ENCODE data around the gene SP9. TPM values are rescaled to one million over a fixed set of nuclear protein-coding genes. Genes with fewer than 3 reads are reported as not detected.

SP9 gene
- total RNA-seq, 1 donor: not detected

GRCh38 chr2:174368691-174369090 is 33.9 kb downstream of the SP9 start:
- no peak overlapping the region for H2AFZ ChIP-seq (ENCODE audit: low read length)
- peaks cover 21% of the 10 kb centered on the region for H3K36me3 ChIP-seq (ENCODE audit: insufficient read depth, low read length)
- no peaks in the 10 kb centered on the region for H4K20me1 ChIP-seq (ENCODE audit: insufficient read depth, low read length)
- no peaks in the 10 kb centered on the region for H3K4me1 ChIP-seq (ENCODE audit: insufficient read depth, low read length)
- no peaks in the 10 kb centered on the region for H3K9me3 ChIP-seq (ENCODE audit: low read depth, low read length)
- no peaks in the 10 kb centered on the region for H3K27me3 ChIP-seq (ENCODE audit: insufficient read depth, low read length)
- no peak overlapping the region for H3K4me2 ChIP-seq (ENCODE audit: insufficient read depth, low read length)
- no peak overlapping the region for H3K4me3 ChIP-seq (ENCODE audit: insufficient read depth, low read length)
- H3K27ac ChIP-seq (ENCODE audit: low read depth, low read length): no peak overlapping the region
- H3K79me2 ChIP-seq (ENCODE audit: insufficient read depth, low read length): no peaks in the 10 kb centered on the region
- no peak for DNase-seq (ENCODE audit: insufficient read length, low spot score, missing footprints)
- no peak for TF ChIP-seq CTCF (IDR thresholded peaks at IDR 0.05; ENCODE audit: extremely low read depth, low read depth, low read length)

- H4K20me1 ChIP-seq (ENCODE audit: insufficient read depth, low read length): peaks cover 4% of the 10 kb centered on the region
- no peak for DNase-seq (ENCODE audit: insufficient read length, low spot score, missing footprints)
- H3K27ac ChIP-seq (ENCODE audit: low read depth, low read length): no peak overlapping the region
- TF ChIP-seq CTCF (IDR thresholded peaks at IDR 0.05; ENCODE audit: extremely low read depth, low read depth, low read length): no peak
- peaks cover 53% of the 10 kb centered on the region for H3K36me3 ChIP-seq (ENCODE audit: insufficient read depth, low read length)
- H3K9me3 ChIP-seq (ENCODE audit: low read depth, low read length): no peaks in the 10 kb centered on the region
- H3K4me3 ChIP-seq (ENCODE audit: insufficient read depth, low read length): no peak overlapping the region
- H3K4me2 ChIP-seq (ENCODE audit: insufficient read depth, low read length): no peak overlapping the region
- no peak overlapping the region for H2AFZ ChIP-seq (ENCODE audit: low read length)
- H3K79me2 ChIP-seq (ENCODE audit: insufficient read depth, low read length): no peaks in the 10 kb centered on the region
- peaks cover 6% of the 10 kb centered on the region for H3K4me1 ChIP-seq (ENCODE audit: insufficient read depth, low read length)
- H3K27me3 ChIP-seq (ENCODE audit: insufficient read depth, low read length): no peaks in the 10 kb centered on the region
Measured at GRCh38 chr2:174376967-174377366, 42.2 kb downstream of the SP9 start.

GRCh38 chr2:174383796-174384195 is 49.0 kb downstream of the SP9 start:
- H2AFZ ChIP-seq (ENCODE audit: low read length): no peak overlapping the region
- TF ChIP-seq CTCF (IDR thresholded peaks at IDR 0.05; ENCODE audit: extremely low read depth, low read depth, low read length): no peak
- no peaks in the 10 kb centered on the region for H3K27me3 ChIP-seq (ENCODE audit: insufficient read depth, low read length)
- peaks cover 7% of the 10 kb centered on the region for H4K20me1 ChIP-seq (ENCODE audit: insufficient read depth, low read length)
- H3K4me2 ChIP-seq (ENCODE audit: insufficient read depth, low read length): no peak overlapping the region
- no peaks in the 10 kb centered on the region for H3K4me1 ChIP-seq (ENCODE audit: insufficient read depth, low read length)
- H3K9me3 ChIP-seq (ENCODE audit: low read depth, low read length): no peaks in the 10 kb centered on the region
- no peak overlapping the region for H3K27ac ChIP-seq (ENCODE audit: low read depth, low read length)
- H3K36me3 ChIP-seq (ENCODE audit: insufficient read depth, low read length): peaks cover 40% of the 10 kb centered on the region
- no peak for DNase-seq (ENCODE audit: insufficient read length, low spot score, missing footprints)
- H3K4me3 ChIP-seq (ENCODE audit: insufficient read depth, low read length): no peak overlapping the region
- peaks cover 18% of the 10 kb centered on the region for H3K79me2 ChIP-seq (ENCODE audit: insufficient read depth, low read length)

GRCh38 chr2:174385201-174385600 is 50.4 kb downstream of the SP9 start:
- DNase-seq (ENCODE audit: insufficient read length, low spot score, missing footprints): no peak
- Histone ChIP-seq H3K4me2 (ENCODE audit: insufficient read depth, low read length) (no peak overlapping the region), H3K4me1 (ENCODE audit: insufficient read depth, low read length) (no peaks in the 10 kb centered on the region), H3K4me3 (ENCODE audit: insufficient read depth, low read length) (no peak overlapping the region), H3K9me3 (ENCODE audit: low read depth, low read length) (no peaks in the 10 kb centered on the region), H4K20me1 (ENCODE audit: insufficient read depth, low read length) (peaks cover 7% of the 10 kb centered on the region), H2AFZ (ENCODE audit: low read length) (no peak overlapping the region), H3K27me3 (ENCODE audit: insufficient read depth, low read length) (no peaks in the 10 kb centered on the region), H3K36me3 (ENCODE audit: insufficient read depth, low read length) (peaks cover 37% of the 10 kb centered on the region), H3K79me2 (ENCODE audit: insufficient read depth, low read length) (peaks cover 31% of the 10 kb centered on the region), H3K27ac (ENCODE audit: low read depth, low read length) (no peak overlapping the region)
- no peak for TF ChIP-seq CTCF (IDR thresholded peaks at IDR 0.05; ENCODE audit: extremely low read depth, low read depth, low read length)

Other genes starting within 250 kb of the SP9 start
- gene OLA1, start 86.4 kb upstream of the SP9 start, total RNA-seq: 79.3 and 96.1 TPM in 2 replicates
- 29.7 and 33.0 TPM in 2 replicates for gene SCRN3, start 60.8 kb downstream of the SP9 start, total RNA-seq
- 3.5 and 4.3 TPM in 2 replicates for gene GPR155, start 152.1 kb downstream of the SP9 start, total RNA-seq

All from osteoblast (primary cell).